Measurements from ENCODE around the gene PIGR. TPM values are rescaled to one million over a fixed set of nuclear protein-coding genes. Genes with fewer than 3 reads are reported as not detected.
A peak's percentile ranks its signal among the peaks of the same experiment; 100 is the strongest.

The PIGR gene
- total and polyA plus RNA-seq, 10 of the 15 experiments (the other 5 are each of a cell fraction or from before 2014, with no cell fraction given) = 0.96 to 7.6 (median 1.8) TPM

DNA sequence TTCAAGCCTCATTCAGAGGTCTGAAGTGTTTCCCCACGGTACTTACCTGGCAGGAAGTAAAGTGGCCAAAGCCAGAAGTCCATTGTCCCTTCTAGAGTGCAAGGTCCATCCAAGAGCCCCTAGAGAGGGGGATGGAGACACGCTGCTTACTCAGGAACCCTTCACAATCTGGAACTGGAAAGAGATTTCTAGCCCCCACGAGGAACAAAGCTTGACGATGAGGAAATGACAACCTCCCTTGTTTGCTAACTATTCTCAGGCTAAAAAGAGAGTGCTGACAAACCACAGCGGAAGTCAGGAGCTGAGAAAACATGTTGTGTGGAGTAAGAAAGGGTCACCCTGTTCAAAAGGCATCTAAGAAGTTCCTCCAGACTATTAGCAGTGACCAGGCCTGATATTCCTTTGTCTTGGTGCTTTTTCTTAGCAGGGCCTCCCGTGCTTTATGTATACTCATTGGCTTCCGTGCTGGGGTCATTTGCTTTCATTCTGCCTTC, 24.4 kb downstream of the PIGR start, which contains the start of gene FCMR:
Gene FCMR (minus strand): TSS at position 170 of the 494 bp plus-strand sequence. CDS start 87 bp downstream, at position 83.
- SMC1A ChIA-PET (ENCODE audit: uncharacterized antibody, unreplicated experiment) = interaction anchor here (0.6 to 12.6 kb wide), 17 partner anchors 10 to 428 kb away, joined by 3 to 431 read pairs (median 4); partner anchors contain the start of genes DYRK3, IL10, IL19 and PIGR
- peak within 1 kb of the TSS; percentile 99 for H3K27ac ChIP-seq (ENCODE audit: control insufficient read depth, insufficient read depth)
- peaks cover 0 to 5% of the 10 kb centered on the region in 2 experiments; a peak in 1 of 4 replicates for H3K36me3 ChIP-seq (ENCODE audit: control insufficient read depth in 2 of 2, insufficient read depth in 2 of 2, low read length in 1 of 2)
- H4K20me1 ChIP-seq (ENCODE audit: control insufficient read depth, insufficient read depth) = no peaks in the 10 kb centered on the region
- RAD21 ChIA-PET (ENCODE audit: unreplicated experiment) = interaction anchor here (0.6 to 12.9 kb wide), 15 partner anchors 9 to 1250 kb away, joined by 3 to 371 read pairs (median 4); partner anchors contain the start of genes DYRK3, FCAMR and IL19
- no TSS peak for BruUV-seq (replicated peaks)
- peak within 1 kb of the TSS; percentile 95 for H3K4me2 ChIP-seq (ENCODE audit: control insufficient read depth, insufficient read depth)
- 2% methylated on average over 7 of the region's 7 CpGs for WGBS (ENCODE audit: insufficient coverage, insufficient replicate concordance, low lambda C conversion rate, missing lambda C conversion rate)
- DNase-seq (ENCODE audit: low read depth, low spot score) (peak; percentile 86), FAIRE-seq (no peak), ATAC-seq (peak; percentile 21)
- POLR2A ChIA-PET = interaction anchor here (0.9 to 12.2 kb wide), 13 partner anchors 9 to 426 kb away, joined by 3 to 222 read pairs (median 5); partner anchors contain the start of genes IL10 and IL19
- no peaks in the 10 kb centered on the region for H3K9me3 ChIP-seq (replicated peaks; ENCODE audit: control insufficient read depth, insufficient read depth, low read length)
- in situ Hi-C loops (cut with MboI) (loop anchor here (10.0 kb wide), 1 partner anchor 413 kb away; no protein-coding TSS in a partner anchor), intact Hi-C loops (cut with micrococcal nuclease; ENCODE audit: unreplicated experiment) (loop anchor here (5.0 kb wide), 2 partner anchors 205 to 240 kb away; partner anchors contain the start of gene MAPKAPK2)
- no peaks in the 10 kb centered on the region for H3K27me3 ChIP-seq (replicated peaks in 1 of 2; ENCODE audit: control insufficient read depth in 2 of 2, insufficient read depth in 2 of 2, low read length in 1 of 2)
- CTCF ChIA-PET = interaction anchor here (0.9 to 12.9 kb wide), 19 partner anchors 9 to 287 kb away, joined by 3 to 643 read pairs (median 4); partner anchors contain the start of genes FCAMR and IL20
- peak within 1 kb of the TSS; percentile 94 for H3K9ac ChIP-seq (ENCODE audit: control insufficient read depth, insufficient read depth, low read length)
- peak within 1 kb of the TSS; percentile 86 for H3K4me3 ChIP-seq
- no peak within 1 kb of the TSS; the same call in 1 of the 2 replicates for H2AFZ ChIP-seq (ENCODE audit: control insufficient read depth, low read depth, low read length)
- H3K4me1 ChIP-seq (ENCODE audit: control insufficient read depth, insufficient read depth, low read length) = peaks cover 48% of the 10 kb centered on the region
- H3K79me2 ChIP-seq (ENCODE audit: control insufficient read depth, insufficient read depth, low read length) = peaks cover 76% of the 10 kb centered on the region
- TF ChIP-seq ATF7 (IDR thresholded peaks at IDR 0.05; ENCODE audit: low read depth) = peak; percentile 76
- TF ChIP-seq, protein P1, sequence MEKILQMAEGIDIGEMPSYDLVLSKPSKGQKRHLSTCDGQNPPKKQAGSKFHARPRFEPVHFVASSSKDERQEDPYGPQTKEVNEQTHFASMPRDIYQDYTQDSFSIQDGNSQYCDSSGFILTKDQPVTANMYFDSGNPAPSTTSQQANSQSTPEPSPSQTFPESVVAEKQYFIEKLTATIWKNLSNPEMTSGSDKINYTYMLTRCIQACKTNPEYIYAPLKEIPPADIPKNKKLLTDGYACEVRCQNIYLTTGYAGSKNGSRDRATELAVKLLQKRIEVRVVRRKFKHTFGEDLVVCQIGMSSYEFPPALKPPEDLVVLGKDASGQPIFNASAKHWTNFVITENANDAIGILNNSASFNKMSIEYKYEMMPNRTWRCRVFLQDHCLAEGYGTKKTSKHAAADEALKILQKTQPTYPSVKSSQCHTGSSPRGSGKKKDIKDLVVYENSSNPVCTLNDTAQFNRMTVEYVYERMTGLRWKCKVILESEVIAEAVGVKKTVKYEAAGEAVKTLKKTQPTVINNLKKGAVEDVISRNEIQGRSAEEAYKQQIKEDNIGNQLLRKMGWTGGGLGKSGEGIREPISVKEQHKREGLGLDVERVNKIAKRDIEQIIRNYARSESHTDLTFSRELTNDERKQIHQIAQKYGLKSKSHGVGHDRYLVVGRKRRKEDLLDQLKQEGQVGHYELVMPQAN (conservative IDR thresholded peaks at IDR 0.05) = 0 out of 2 replicates have a peak, but pooled peaks have one; percentile 33
- TF ChIP-seq NR2C2 (IDR thresholded peaks at IDR 0.05; ENCODE audit: borderline replicate concordance, control insufficient read depth, insufficient read length, low read depth) = no peak
- TF ChIP-seq, protein P2, sequence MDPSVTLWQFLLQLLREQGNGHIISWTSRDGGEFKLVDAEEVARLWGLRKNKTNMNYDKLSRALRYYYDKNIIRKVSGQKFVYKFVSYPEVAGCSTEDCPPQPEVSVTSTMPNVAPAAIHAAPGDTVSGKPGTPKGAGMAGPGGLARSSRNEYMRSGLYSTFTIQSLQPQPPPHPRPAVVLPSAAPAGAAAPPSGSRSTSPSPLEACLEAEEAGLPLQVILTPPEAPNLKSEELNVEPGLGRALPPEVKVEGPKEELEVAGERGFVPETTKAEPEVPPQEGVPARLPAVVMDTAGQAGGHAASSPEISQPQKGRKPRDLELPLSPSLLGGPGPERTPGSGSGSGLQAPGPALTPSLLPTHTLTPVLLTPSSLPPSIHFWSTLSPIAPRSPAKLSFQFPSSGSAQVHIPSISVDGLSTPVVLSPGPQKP (IDR thresholded peaks at IDR 0.05; ENCODE audit: low read depth, low read length) = 0 out of 2 replicates have a peak, but pooled peaks have one; percentile 12
- TF ChIP-seq, protein P3, sequence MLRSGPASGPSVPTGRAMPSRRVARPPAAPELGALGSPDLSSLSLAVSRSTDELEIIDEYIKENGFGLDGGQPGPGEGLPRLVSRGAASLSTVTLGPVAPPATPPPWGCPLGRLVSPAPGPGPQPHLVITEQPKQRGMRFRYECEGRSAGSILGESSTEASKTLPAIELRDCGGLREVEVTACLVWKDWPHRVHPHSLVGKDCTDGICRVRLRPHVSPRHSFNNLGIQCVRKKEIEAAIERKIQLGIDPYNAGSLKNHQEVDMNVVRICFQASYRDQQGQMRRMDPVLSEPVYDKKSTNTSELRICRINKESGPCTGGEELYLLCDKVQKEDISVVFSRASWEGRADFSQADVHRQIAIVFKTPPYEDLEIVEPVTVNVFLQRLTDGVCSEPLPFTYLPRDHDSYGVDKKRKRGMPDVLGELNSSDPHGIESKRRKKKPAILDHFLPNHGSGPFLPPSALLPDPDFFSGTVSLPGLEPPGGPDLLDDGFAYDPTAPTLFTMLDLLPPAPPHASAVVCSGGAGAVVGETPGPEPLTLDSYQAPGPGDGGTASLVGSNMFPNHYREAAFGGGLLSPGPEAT (IDR thresholded peaks at IDR 0.05; ENCODE audit: low read depth) = peak; percentile 60
- peak; percentile 69; the same call in 1 of the 2 replicates for TF ChIP-seq SMAD5 (IDR thresholded peaks at IDR 0.05; ENCODE audit: low read depth)
- no peak for TF ChIP-seq RBBP5 (conservative IDR thresholded peaks at IDR 0.05)
- TF ChIP-seq ETV6 (conservative IDR thresholded peaks at IDR 0.05 in 1 of 2, IDR thresholded peaks at IDR 0.05 in 1 of 2; ENCODE audit: borderline replicate concordance in 1 of 2, low read depth in 1 of 2) = peak in 1 of 2 experiments; percentile 81; a peak in 2 of 4 replicates
- TF ChIP-seq CBFB (IDR thresholded peaks at IDR 0.05; ENCODE audit: low read depth) = peak; percentile 77
- TF ChIP-seq EP300 (IDR thresholded peaks at IDR 0.05; ENCODE audit: borderline replicate concordance in 1 of 2, control insufficient read depth in 1 of 2, low read depth in 2 of 2, low read length in 2 of 2) = peak in 1 of 2 experiments; percentile 49; a peak in 1 of 4 replicates
- TF ChIP-seq, protein P4, sequence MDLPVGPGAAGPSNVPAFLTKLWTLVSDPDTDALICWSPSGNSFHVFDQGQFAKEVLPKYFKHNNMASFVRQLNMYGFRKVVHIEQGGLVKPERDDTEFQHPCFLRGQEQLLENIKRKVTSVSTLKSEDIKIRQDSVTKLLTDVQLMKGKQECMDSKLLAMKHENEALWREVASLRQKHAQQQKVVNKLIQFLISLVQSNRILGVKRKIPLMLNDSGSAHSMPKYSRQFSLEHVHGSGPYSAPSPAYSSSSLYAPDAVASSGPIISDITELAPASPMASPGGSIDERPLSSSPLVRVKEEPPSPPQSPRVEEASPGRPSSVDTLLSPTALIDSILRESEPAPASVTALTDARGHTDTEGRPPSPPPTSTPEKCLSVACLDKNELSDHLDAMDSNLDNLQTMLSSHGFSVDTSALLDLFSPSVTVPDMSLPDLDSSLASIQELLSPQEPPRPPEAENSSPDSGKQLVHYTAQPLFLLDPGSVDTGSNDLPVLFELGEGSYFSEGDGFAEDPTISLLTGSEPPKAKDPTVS (IDR thresholded peaks at IDR 0.05; ENCODE audit: low read depth, low read length) = no peak
- peak; percentile 42 to 52; a peak in 2 of 4 replicates for TF ChIP-seq BHLHE40 (IDR thresholded peaks at IDR 0.05; ENCODE audit: borderline replicate concordance in 1 of 2, low read depth in 2 of 2, low read length in 1 of 2)
